ENCODE results near the gene GLG1. TPM values are rescaled to one million over a fixed set of nuclear protein-coding genes. Genes with fewer than 3 reads are reported as not detected.
A peak's percentile ranks its signal among the peaks of the same experiment; 100 is the strongest.
"Not testable (repeated sequence)": the region's sequence is repeated elsewhere in the genome, so short reads cannot be mapped to it uniquely, and the experiment has no call there.

The GLG1 gene
- total RNA-seq, 1 donor from 2014 or later: 108 TPM

DNA sequence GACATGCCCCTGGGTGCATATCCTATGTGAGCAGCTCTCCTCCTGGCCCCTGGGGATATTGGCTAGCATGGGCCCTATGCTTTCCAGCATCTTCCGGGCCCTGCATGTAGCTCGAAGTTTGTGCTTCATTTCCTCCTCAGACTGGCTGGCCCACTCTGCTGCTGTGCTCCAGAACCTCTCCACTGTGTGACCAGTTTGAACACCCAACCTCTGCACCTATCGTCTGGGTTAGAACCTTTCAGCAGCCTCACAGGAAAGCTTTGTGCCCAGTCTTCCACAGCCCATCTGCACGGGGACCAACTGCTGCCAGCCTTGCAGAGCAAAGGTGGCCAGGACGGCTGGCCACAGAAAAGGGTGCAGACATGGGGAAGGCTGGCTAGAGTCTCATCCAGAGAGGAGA, 175.4 kb downstream of the GLG1 start:
- TF ChIP-seq, protein P1, sequence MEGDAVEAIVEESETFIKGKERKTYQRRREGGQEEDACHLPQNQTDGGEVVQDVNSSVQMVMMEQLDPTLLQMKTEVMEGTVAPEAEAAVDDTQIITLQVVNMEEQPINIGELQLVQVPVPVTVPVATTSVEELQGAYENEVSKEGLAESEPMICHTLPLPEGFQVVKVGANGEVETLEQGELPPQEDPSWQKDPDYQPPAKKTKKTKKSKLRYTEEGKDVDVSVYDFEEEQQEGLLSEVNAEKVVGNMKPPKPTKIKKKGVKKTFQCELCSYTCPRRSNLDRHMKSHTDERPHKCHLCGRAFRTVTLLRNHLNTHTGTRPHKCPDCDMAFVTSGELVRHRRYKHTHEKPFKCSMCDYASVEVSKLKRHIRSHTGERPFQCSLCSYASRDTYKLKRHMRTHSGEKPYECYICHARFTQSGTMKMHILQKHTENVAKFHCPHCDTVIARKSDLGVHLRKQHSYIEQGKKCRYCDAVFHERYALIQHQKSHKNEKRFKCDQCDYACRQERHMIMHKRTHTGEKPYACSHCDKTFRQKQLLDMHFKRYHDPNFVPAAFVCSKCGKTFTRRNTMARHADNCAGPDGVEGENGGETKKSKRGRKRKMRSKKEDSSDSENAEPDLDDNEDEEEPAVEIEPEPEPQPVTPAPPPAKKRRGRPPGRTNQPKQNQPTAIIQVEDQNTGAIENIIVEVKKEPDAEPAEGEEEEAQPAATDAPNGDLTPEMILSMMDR (IDR thresholded peaks at IDR 0.05; ENCODE audit: insufficient read depth, low read length, poor library complexity, severe bottlenecking): no peak
- DNase-seq (ENCODE audit: low read depth): no peak
- no peaks in the 10 kb centered on the region for H3K27me3 ChIP-seq (ENCODE audit: control insufficient read depth, insufficient read depth, low read length)

DNA sequence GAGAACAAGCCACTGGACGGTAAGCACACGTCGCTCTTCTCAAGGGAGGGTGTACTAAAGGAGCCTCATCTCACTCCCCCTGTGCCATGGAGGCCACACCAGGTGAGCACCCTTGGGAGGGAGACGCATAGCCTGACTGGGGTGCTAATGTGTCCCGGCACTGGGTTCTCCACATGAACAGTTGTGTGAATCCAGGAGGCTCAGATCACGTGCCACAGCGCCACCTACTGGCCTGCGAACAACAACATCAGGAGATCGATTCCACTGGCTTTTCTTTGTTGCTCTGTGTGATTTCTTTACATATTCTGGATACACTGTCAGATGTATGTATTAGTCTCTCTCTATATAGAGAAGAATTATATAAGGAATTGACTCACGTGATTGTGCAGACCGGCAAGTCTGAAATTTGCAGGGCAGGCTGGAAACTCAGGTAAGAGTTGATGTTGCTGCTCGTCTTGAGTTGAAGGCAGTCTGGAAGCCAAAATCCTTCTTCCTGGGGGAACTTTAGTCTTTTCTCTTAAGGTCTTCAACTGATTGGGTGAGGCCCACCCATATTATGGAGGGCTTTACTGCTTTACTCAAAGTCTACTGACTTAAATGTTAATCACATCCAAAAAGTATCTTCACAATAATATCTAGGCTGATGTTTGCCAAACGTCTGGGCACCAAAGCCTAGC, 176.7 kb downstream of the GLG1 start:
- H3K27me3 ChIP-seq (ENCODE audit: control insufficient read depth, insufficient read depth, low read length); H3K36me3 ChIP-seq (ENCODE audit: control insufficient read depth, insufficient read depth, low read length); DNase-seq (ENCODE audit: low read depth); H3K4me3 ChIP-seq (ENCODE audit: low read depth, low read length): not testable (repeated sequence)
- TF ChIP-seq, protein P1 (IDR thresholded peaks at IDR 0.05; ENCODE audit: insufficient read depth, low read length, poor library complexity, severe bottlenecking): peak; percentile 68

More for the DNA sequence above, 175.4 kb downstream of the GLG1 start:
- no peaks in the 10 kb centered on the region for H3K36me3 ChIP-seq (ENCODE audit: control insufficient read depth, insufficient read depth, low read length)
- no peak overlapping the region for H3K4me3 ChIP-seq (ENCODE audit: low read depth, low read length)

DNA sequence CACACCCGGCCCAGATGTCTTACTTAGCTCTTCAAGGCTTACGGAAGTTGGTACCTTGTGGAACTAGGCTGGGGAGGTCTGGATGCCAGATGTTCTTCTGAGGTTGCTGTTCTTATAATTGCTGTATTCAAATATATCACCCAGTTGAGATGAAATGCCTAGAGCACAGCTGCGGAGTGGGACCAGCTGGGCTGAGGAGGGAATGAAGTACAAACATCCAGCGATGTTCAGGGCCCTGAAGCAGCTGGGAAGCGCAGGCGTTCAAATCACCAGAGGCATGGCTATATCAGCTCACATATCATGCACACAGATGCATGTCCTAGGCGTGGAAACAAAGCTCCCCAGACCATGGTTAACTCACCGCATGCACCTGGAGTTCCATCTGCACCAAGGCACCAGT, 178.4 kb downstream of the GLG1 start:
- not testable (repeated sequence) for DNase-seq (ENCODE audit: low read depth); H3K4me3 ChIP-seq (ENCODE audit: low read depth, low read length); H3K36me3 ChIP-seq (ENCODE audit: control insufficient read depth, insufficient read depth, low read length); H3K27me3 ChIP-seq (ENCODE audit: control insufficient read depth, insufficient read depth, low read length)

DNA sequence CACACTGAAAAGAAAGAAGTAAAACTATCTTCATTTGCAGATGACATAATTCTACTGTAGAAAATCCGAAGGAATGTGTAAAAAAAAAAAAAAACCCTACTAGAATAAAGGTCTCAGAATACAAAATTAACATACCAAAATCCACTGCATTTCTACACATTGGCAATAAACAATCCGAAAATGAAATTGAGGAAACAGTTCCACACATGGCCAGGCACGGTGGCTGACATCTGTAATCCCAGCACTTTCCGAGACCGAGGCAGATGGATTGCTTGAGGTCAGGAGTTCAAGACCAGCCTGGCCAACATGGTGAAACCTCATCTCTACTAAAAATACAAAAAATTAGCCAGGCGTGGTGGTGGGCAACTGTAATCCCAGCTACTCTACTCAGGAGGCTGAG, 181.2 kb downstream of the GLG1 start:
- H3K36me3 ChIP-seq (ENCODE audit: control insufficient read depth, insufficient read depth, low read length); H3K4me3 ChIP-seq (ENCODE audit: low read depth, low read length); H3K27me3 ChIP-seq (ENCODE audit: control insufficient read depth, insufficient read depth, low read length); DNase-seq (ENCODE audit: low read depth): not testable (repeated sequence)

DNA sequence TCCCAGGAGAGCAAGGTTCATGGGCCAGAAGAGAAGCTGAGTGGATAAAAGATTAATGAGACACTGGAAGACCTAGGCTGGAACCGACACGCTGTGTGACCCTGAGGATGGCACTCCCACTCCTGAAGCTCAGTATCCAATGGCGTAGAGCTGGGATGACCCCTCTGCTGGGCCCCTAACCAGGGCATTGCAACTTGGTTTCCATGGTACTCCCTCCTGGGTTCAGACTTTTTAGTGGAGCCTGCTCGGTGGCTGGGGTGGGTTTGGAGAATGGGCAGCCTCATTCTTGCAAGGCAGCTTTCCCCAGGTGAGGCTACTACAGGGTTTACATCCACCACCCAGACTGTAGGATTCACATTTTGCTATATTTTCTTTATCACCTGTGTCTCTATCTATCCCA, 183.2 kb downstream of the GLG1 start:
- not testable (repeated sequence) for DNase-seq (ENCODE audit: low read depth); H3K4me3 ChIP-seq (ENCODE audit: low read depth, low read length); H3K27me3 ChIP-seq (ENCODE audit: control insufficient read depth, insufficient read depth, low read length); H3K36me3 ChIP-seq (ENCODE audit: control insufficient read depth, insufficient read depth, low read length)

DNA sequence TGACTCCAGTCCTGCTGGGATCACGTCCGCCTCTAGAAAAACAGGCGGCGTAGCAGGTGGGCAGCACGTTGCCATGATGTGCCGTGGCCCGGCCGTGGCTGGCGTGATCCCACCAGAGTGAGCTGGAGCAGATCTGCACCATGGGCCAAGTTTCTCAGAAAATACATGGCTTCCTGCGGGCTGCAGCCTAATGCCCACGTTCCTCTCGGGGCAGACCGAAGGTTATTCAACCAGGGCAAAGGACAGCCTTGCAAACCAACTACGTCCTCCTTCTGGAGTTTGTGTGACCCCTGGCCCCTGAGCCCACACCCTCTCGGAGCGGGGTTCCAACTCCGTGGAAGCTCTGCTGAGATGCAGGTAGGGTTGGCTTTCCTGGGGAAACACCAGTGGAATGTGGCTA, 184.8 kb downstream of the GLG1 start:
- H3K4me3 ChIP-seq (ENCODE audit: low read depth, low read length); H3K36me3 ChIP-seq (ENCODE audit: control insufficient read depth, insufficient read depth, low read length); H3K27me3 ChIP-seq (ENCODE audit: control insufficient read depth, insufficient read depth, low read length); DNase-seq (ENCODE audit: low read depth): not testable (repeated sequence)

DNA sequence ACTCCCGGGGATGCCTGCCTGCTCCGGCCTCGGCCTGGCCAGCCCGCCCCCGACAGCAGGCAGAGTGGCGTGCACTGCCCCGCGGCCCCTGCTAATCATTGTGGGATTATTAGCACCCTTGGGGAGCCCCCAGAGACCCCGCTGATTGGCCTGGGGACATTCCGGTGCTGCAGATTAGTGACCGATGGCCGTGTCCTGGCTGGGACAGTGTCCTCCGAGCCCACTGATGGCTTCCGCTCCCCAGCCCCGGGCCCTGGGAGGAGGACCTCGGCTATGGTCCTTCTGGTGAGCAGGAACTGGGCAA, 185.5 kb downstream of the GLG1 start:
- not testable (repeated sequence) for H3K4me3 ChIP-seq (ENCODE audit: low read depth, low read length); DNase-seq (ENCODE audit: low read depth); H3K36me3 ChIP-seq (ENCODE audit: control insufficient read depth, insufficient read depth, low read length); H3K27me3 ChIP-seq (ENCODE audit: control insufficient read depth, insufficient read depth, low read length)

DNA sequence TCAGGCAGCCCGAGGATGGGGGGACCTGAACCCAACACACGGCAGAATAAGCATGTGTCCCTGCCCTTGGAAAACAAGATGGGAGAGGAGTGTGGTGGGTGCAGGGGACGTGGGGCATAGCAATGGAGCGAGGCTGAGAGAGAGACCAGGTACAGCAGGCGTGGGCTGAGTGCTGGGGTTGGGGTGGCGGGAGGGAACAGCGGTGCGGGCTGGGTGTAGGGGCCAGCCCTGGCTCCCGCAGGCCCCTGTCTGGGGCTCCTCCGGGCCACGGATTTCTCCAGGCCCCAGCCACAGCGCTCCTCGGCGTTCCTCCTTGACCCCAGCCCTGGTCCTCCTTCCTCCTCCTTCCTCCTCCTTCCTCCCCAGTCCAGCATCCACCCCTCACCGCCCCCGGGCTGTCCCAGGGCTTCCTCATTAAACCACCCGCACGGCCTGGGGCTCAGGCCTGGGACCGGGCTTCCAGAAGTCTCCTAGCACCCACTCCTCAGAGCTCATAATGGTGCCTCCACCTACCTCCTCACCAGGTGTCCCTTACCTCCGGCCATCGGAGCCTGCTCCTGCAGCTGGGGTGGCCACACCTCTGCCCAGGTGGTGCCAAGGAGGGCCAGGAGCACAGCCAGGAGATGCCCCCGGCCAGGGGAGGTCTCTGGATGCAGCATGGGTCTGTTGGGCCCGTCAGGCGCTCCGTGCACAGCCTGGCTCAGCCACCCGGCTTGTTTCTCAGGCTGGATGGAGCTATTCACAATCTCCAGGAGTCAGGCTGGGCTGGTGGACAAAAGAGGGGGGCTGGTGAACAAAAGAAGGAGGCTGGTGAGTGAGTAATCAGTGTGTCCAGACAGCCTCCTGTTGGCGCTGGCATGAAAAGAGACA, 186.1 kb downstream of the GLG1 start, which contains the start of gene CLEC18B:
Gene CLEC18B (minus strand): TSS at position 867 of the 870 bp plus-strand sequence. CDS start 208 bp downstream, at position 659.
- peak; percentile 12 for DNase-seq (ENCODE audit: low read depth)

DNA sequence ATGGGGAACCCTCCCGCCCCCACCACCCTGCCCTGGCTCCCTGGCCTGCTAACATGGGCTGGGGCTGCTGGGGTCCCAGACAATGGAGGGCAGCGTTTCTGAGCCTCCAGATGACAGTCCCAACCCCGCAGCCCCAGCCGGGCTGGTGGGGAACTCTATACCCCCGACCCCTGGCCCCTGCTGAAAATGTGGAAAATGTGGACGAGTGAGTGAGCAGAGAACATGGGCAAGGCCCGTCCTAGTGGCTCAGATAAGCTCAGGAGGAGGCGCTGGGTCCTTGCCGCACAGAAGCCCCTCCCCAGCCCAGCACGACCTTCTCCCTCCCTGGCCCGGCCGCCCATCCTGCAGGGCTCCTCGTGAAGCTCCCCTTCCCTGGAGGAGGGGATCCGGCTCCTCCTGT, 187.1 kb downstream of the GLG1 start:
- not testable (repeated sequence) for H3K4me3 ChIP-seq (ENCODE audit: low read depth, low read length); DNase-seq (ENCODE audit: low read depth); H3K36me3 ChIP-seq (ENCODE audit: control insufficient read depth, insufficient read depth, low read length); H3K27me3 ChIP-seq (ENCODE audit: control insufficient read depth, insufficient read depth, low read length)

More for the DNA sequence above, 186.1 kb downstream of the GLG1 start, which contains the start of gene CLEC18B:
- H3K36me3 ChIP-seq (ENCODE audit: control insufficient read depth, insufficient read depth, low read length); H3K27me3 ChIP-seq (ENCODE audit: control insufficient read depth, insufficient read depth, low read length); H3K4me3 ChIP-seq (ENCODE audit: low read depth, low read length): not testable (repeated sequence)

DNA sequence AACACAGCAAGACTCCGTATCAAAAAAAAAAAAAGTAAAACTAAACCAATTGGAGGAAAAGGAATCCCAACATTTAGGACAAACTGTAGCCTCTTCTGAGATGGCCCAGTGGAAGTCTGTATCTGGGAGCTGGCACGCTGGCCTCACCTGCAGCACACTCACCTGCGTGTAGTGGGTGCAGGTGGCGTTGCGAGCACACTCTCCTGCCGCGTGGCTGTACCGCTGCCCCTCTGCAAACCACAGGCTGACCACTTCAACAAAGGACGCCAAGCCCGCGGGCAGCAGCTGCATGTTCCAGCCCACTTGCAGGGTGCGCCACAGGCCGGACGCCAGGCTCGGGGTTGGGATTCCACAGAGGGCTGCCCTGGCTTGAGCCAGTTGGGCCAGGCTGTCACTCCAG, 189.0 kb downstream of the GLG1 start:
- not testable (repeated sequence) for H3K27me3 ChIP-seq (ENCODE audit: control insufficient read depth, insufficient read depth, low read length); DNase-seq (ENCODE audit: low read depth); H3K4me3 ChIP-seq (ENCODE audit: low read depth, low read length); H3K36me3 ChIP-seq (ENCODE audit: control insufficient read depth, insufficient read depth, low read length)

DNA sequence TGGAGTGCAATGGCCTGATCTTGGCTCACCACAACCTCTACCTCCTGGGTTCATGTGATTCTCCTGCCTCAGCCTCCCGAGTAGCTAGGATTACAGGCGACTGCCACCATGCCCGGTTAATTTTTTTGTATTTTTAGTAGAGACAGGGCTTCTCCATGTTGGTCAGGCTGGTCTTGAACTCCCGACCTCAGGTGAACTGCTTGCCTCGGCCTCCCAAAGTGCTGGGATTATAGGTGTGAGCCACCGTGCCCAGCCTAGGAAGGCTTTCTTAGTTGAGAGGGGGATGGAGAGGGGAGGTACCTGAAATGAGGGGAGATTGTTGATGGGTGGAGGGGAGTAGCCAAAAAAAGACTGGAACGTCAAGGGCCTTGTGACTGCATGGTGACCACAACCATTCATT, 193.0 kb downstream of the GLG1 start:
- not testable (repeated sequence) for H3K4me3 ChIP-seq (ENCODE audit: low read depth, low read length); DNase-seq (ENCODE audit: low read depth); H3K27me3 ChIP-seq (ENCODE audit: control insufficient read depth, insufficient read depth, low read length); H3K36me3 ChIP-seq (ENCODE audit: control insufficient read depth, insufficient read depth, low read length)

DNA sequence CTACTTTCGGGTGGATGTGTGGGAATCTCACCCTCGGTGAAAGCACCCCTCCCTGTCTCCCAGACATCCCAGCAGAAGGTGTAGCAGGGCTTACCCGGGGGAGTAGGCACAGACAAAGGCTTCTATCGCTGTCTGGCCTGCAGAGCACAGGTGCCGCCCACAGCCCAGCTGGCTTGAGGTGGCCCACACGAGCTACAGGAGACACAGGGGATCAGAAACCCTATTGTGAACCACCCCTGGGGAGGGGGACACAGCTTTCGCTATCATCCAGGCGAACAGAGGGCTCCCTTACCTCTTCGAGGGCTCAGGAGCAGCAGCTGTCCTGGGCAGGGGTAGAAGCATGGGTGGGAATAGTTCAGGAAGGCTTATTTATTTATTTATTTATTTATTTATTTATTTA, 193.4 kb downstream of the GLG1 start:
- H3K36me3 ChIP-seq (ENCODE audit: control insufficient read depth, insufficient read depth, low read length); H3K4me3 ChIP-seq (ENCODE audit: low read depth, low read length); H3K27me3 ChIP-seq (ENCODE audit: control insufficient read depth, insufficient read depth, low read length); DNase-seq (ENCODE audit: low read depth): not testable (repeated sequence)
